ENCODE results near the gene ARMC7.

GRCh38 chr17:75061055-75061438 lies 48.7 kb upstream of the ARMC7 start:
- TF ChIP-seq, protein P1, sequence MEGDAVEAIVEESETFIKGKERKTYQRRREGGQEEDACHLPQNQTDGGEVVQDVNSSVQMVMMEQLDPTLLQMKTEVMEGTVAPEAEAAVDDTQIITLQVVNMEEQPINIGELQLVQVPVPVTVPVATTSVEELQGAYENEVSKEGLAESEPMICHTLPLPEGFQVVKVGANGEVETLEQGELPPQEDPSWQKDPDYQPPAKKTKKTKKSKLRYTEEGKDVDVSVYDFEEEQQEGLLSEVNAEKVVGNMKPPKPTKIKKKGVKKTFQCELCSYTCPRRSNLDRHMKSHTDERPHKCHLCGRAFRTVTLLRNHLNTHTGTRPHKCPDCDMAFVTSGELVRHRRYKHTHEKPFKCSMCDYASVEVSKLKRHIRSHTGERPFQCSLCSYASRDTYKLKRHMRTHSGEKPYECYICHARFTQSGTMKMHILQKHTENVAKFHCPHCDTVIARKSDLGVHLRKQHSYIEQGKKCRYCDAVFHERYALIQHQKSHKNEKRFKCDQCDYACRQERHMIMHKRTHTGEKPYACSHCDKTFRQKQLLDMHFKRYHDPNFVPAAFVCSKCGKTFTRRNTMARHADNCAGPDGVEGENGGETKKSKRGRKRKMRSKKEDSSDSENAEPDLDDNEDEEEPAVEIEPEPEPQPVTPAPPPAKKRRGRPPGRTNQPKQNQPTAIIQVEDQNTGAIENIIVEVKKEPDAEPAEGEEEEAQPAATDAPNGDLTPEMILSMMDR (IDR thresholded peaks at IDR 0.05) = no peak
- TF ChIP-seq POLR2A (IDR thresholded peaks at IDR 0.05) = no peak

Measured in body of pancreas (tissue), 4 donors.